NCI-H128 (cell line): ENCODE results near the gene HSD3B1.

ENCODE experiments used
- DNase-seq: peaks from one replicate; lab custom pipeline; 2025; ENCODE audit not compliant: unreplicated experiment; lab: John Stamatoyannopoulos, UW

HSD3B1 gene

DNA sequence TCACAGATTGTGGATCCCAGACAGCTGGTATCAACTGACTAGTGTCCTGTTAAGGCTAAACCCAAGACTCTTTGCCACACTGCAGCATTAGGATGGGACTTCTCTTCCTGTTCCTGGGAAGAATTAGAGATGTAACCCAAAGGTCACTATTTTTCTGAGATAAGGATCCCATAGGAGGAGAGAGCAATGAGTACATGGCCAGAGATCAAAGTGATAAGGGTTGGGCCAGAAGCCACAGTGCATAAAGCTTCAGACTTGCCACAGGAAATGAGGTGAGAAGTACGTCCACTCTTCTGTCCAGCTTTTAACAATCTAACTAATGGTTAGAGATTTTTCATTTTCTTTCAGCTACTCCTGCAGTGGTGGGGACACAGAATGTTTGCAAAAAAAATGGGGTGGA lies at the start of gene HSD3B1:
TSS of gene HSD3B1 (plus strand) at position 270 of the 400 bp plus-strand sequence. CDS start 267 bp downstream, outside the sequence.
- no peak for DNase-seq

DNA sequence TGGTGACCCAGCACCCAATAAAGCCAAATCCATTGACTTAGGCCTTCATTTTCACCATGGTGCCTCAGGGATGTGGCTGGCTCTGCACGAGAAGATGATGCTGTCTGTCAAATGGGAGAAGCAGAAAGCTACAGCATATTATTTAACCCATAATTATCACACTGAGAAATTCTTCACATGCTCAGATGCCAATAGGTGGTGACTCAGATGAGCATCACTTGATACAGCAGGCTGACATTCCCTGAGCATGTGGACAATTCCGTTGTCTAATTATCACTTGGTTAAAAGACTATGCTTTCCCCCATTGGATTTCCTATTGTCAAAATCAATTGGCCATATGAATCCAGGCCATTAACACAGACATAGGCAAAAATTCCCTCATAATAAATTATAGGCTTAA lies 44.0 kb upstream of the HSD3B1 start:
- DNase-seq = no peak

DNA sequence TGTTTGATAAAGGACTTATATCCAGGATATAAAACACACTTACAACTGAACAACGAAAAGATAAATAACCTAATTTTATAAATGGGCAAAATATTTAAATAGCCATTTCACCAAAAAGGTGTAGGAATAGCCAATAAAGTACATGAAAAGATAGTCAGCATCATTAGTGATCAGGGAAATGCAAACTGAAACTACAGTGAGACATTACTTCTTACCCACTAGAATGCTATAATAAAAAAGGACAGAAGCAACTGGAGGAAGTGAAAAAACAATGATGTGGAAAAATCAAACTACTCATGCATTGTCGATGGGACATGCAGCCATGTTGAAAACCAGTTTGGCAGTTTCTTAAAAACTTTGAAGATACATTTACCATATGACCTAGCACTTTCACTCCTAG lies 43.4 kb upstream of the HSD3B1 start:
- no peak for DNase-seq

DNA sequence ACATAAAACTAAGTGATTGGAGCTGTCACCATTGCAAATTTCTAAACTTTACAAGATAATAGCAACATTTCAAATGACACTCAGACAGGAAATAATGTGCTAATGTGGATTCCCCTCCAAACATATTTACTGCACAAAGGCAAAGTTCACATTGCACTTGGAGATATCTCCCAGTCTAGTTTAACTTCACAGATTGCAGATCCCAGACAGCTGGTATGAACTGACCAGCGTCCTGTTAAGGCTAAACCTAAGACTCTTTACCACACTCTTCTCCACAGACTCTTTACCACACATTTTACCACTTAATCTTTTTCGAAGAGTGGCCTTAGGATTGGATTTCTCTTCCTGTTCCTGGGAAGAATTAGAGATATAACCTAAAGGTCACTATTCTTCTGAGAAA lies 40.6 kb upstream of the HSD3B1 start:
- no peak for DNase-seq

DNA sequence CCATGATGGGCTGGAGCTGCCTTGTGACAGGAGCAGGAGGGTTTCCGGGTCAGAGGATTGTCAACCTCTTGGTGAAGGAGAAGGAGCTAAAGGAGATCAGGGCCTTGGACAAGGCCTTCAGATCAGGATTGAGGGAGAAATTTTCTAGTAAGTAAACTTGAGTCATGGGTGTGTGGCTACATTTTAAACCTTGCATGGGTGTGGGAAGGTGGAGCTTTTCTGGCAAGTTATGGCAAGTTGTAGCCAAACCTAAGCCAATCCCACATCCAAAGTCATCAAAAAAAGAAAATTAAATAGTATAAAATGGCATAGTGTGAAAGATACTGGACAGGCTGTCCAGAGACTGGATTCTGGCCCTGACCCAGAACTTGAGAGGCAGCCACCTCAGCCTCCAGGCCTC lies 39.8 kb upstream of the HSD3B1 start:
- DNase-seq = no peak

DNA sequence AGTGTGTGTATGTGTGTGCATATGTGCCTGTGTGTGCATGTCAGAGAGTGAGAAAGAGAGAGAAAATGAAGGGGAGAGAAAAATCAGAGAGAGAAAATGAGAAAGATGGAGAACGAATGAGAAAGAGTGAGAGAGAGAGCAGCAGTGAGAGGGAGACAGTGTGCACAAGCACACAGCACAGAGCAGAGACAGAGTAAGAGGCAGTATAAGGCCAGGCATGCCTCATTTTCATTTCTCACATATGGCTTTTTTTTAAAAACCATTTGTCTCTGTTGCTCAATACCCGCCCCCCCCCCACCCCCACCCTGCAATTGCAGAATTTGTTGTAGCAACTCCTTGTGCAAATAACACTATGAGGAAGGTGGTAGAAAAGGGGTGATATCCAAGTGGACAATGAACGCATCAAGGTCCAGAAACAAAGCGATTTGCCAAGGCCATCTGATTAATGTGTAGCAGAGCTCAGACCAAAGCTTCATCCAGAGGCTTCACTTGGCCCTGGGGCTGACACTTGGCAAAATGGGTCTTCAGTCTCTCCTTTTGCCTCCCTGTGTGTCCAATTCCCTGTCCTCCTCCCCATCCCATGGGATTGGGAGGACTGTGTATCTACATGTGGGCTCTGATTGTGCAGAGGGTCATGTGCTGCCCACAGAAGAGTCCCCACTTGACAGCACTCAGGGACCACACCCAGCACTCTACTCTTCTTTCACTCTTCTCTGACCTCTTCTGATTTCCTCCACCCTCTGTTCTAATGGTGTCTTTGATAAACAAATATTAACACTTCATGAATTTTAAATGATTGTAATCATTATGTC lies 38.9 kb upstream of the HSD3B1 start:
- no peak for DNase-seq

DNA sequence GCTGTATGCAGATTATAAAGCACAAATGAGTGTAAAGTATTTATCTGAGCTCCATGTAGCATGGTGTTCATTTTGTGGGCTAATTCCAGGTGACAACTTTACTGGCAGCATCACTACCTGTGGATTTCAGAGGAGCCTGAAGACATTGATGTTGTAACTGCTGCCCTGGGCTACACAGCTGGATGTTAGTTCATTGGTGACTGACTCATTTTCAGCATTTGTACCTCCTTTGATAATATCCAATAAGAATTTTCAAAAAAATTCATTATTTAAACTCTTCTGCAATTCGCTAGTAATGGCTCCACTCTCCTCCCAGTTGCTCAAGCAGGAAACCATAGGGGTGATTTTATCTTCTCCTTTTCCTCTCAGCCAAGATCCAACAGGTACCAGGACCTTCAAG lies 37.3 kb upstream of the HSD3B1 start:
- no peak for DNase-seq

DNA sequence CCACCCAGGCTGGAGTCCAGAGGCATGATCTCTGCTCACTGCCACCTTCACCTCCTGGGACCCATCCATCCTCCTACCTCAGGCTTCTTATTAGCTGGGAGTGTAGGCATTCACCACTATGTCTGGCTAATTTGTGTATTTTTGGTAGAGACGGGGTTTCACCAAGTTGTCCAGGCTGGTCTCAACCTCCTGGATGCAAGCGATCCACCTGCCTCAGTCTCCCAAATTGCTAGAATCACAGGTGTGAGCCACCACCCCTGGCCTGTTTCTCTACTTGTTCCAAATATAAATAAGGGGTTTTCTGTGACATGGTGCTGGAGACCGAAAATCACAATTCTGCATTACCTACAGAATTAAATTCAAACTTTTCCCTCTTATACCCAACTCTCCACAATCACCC lies 36.6 kb upstream of the HSD3B1 start:
- no peak for DNase-seq

DNA sequence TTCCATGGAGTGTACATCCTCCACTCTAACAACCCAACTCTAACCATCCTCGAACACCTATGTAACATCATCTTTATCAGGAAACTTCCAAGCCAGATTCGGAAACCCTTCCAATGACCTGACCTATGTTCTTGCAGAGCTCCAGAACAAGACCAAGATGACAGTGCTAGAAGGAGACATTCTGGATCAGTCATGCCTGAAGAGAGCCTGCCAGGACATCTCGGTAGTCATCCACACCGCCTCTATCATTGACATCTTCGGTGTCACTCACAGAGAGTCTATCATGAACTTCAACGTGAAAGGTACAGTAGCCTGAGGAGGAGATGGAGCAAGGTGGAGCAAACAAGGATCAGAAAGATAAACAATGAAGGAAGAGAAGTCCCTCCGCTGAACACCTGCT lies 36.1 kb upstream of the HSD3B1 start:
- DNase-seq = no peak

DNA sequence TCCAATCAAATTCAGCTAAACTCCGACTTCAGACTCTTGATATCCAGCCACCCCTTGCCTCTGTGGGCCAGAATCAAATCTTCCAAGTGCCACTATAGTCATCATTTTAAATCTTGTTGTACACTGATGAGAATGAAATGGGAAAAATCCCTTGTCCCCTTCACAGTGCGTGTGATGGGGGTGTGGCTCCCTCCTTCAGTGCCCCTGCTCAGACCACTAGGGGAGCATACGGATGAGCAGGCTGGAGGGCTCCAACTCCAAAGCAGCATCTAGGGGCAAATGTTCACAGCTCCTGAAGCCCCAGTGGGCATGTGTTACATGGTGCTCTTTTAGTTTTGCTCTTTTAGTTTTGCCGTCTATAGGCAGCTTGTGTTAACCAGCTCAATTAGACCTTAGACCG lies 35.4 kb upstream of the HSD3B1 start:
- no peak for DNase-seq

DNA sequence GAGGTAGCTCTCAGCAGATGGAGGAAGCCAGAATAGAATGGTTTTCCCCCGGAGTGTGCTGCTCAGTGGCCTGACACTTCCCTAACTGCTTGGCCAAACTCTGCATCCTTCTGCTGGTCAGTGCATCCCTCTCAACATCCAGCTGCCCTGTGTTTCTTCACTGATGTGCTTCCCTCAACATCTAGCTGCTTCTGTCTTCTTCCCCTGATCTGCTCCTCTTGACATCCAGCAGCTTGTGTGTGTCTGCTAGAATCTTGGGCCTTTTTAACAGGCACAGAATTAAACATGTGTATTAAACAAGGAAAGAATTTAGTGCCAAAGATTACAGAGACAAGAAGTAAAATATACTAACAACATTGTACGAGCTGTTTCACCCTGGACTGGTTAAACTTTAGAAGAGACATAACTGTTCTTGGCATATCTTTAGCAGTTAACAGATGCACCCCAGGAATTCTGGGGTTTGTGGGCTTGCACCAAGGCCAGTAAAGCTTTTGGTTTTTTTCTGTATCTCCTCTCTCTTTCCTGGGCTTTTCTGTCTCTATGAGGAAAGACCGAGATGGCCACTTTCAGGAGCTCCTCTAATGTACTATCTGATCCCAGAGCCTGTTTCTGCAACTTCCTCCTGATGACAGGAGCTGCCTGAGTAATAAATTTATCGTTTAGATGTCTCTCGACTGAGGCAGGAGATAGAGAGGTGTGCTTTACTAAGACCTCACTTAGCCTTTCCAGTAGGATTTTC lies 34.8 kb upstream of the HSD3B1 start:
- DNase-seq = no peak

DNA sequence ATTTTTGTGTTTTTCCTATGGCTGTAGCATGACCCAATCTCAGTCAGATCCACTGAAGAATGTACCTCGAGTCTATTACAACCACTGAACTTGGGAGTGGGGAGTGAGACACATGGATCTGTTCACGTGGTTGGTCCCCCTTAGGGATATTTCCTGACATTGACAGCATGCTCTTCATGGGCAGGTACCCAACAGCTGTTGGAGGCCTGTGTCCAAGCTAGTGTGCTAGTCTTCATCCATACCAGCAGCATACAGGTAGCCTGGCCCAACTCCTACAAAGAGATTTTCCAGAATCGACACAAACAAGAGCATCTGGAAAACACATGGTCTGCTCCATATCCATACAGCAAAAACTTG lies 34.2 kb upstream of the HSD3B1 start:
- DNase-seq = no peak

DNA sequence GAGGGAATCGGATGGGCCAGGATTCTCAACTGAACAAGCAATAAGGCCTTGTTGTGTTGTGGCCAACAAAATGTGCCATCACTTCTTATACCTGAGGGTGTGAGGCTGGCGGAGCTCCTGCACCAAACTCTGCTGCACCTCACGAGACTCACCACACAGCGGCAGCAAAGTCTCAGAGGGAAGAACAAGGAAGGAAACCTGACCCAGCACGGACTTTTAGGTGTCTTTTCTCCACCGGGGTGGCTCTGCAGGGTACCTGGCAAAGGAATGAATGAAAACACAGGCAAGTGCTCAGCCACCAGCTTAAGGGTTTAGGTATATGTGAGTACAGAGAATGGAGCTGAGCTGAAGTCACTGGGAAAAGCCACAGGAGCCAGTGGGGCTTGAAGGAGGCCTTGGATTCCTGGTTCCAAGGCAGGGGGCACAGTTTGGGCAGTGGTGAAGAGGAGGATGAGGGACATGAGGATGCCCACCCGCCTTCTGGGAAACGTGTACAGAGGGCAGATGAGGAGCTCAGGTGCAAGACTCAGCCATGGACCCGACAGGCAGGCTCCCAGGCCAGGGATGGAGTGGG lies 31.1 kb upstream of the HSD3B1 start:
- no peak for DNase-seq

DNA sequence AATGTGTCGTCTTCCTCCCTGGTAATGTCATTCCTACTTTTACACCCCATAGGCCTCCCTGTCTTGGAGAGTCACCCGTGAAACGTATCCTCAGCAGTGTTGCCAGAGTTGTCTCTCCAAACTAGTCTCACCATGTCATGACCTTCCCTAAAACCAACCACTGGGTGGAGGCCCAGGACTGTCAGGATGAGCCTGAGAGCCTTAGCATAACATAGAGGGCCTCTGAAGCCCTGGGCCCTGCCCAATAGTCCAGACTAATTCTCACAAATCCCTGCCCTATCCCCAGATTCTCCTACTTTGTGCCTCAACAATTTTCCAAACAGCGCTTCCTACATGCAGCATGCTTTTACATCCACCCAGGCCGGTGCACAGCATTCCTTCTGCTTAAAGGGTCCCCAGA lies 29.3 kb upstream of the HSD3B1 start:
- DNase-seq = no peak

DNA sequence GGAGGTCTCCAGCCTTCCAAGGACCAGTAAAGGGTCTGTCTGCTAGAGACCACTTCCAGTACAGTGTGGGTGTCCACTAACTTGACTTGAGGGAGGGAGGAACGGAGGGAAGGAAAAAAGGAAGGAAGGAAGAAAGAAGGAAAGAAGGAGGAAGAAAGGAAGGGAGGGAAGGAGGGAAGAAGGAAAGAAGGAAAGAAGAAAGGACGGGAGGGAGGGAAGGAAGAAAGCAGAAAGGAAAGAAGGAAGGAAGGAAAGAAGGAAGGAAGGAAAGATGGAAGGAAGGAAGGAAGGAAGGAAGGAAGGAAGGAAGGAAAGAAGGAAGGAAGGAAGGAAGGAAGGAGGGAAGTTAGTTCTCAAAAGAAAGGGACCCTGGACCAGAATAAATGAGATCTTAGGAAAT lies 26.8 kb upstream of the HSD3B1 start:
- no peak for DNase-seq

DNA sequence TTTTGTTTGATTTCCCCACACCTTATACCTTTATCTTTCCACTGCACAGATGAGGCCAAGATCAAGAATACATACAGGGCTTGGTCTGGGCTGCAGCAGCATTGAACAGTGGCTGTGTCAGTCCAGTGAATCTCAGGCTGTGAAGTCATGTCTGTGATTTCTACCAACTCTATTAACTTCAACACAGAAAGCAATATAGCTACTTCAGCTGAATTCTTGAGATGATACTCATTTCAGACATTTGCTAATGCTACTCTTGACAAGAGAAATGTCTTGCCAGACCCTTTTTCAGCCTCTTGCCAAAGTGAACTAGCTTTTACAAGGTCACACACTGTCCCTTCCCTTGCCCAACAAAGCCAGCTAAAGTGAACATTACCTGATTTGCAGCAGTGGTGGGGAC lies 25.1 kb upstream of the HSD3B1 start:
- no peak for DNase-seq

DNA sequence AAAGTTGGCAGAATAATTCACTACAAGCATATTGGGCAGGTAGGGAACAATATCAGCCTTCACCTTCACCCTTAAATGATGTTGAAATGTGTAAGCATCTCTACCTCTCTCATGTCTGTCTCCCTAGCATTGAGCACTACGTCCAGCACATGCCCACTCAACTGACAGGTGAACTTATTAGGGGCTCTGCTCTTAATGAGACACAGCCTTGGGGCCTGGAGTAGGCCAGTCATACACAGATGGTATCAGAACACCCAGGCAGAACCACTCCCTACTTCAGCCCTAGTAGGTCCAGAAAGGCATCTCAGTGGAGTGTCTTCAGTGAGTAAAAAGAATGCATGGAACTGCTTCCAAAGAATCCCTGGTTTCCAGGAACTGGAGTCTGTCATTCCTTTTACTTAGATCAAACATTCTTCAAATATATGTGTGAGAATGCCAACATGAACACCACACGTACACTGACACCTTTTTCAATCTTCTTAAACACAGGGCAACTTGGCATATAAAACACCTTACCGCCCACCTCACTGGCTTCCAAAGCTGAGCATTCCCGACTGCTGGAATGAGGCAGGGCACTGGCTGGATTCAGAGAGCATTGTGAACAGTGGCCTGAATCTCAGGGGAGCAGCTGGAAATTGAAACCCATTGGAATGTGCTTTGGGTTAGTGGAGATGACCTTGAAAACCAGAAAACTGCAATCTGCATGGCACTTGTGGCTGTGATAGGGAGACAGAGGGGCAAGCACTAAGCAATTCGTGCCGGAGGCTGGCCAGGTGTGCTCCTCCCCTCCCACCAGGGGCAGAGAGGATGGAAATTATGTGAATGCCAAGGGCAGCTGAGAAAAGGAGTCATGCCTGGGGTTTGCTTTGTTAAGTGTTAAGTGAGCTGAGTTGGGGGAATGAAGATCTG lies 24.2 kb upstream of the HSD3B1 start:
- no peak for DNase-seq

DNA sequence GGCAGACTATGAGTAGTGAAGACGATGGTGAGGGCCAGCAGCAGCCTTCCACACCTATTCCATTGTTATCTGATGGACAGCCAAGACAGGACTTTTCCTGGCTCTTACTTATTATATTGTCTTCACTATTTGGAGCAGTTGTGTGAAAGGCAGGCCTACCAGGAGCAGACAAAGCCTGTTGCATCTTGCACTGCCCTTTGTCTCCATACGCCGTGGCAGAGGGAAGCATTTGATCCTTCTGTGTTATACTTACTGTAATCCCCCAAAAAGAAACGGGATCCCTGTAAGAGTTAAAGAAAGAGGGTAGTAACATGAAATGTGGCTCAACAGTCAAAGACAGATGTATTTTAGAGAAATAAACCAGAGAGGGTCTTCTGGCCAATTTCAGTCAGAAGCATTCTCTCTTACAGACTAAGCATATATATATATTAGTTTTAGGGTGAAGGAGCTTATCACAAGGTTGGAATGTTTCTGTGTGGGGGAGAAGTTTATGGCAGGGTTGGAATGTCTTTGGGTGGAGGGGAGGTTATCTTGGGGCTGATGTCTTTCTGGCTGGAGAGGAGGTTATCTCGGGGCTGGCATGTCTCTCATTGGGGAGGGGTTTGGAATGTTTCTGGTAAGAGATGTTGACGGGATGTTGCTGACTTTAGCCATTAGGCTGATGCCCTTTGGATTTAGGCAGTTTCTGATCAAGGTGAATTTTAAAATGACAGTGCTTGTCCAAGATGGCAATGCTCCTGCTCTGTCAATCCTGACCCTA lies 23.4 kb upstream of the HSD3B1 start:
- no peak for DNase-seq

DNA sequence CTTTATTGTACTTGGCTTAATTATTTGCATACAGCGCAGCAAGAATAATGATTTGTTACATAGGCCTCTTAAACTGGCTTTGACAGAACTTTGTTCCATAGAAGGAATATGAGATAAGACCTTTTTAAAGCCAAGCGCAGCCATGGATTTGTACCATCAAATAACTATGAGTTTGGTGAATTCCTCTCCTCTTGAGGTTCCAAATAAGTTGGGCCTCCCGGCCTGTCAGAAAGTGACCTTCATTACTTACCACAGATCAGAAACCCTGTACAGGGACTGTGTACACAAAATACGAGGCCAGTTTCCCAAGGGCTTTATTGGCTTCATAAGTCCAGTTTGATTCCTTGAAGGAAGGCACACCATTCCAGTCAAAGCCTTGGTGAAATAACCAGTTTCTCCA lies 21.8 kb upstream of the HSD3B1 start:
- DNase-seq = no peak

DNA sequence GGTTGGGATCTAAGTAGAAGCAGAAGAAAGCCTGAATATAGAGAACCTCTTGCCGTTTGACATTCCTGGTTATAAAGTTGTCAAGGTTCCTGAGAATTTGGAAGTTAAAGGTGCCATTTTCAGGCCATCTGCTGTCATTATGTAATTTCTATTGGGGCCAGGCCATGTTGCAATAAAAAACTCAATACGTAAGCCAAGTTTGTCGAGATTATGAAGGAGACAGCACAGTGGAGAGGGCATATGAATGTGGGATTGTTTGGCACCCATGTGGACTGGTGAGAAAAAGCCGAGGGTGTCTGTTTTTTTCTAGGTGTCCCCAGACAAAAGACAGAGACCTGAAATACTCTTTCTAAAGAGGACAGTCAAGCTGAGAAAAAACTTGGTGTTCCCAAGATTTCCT lies 18.8 kb upstream of the HSD3B1 start:
- DNase-seq = no peak

DNA sequence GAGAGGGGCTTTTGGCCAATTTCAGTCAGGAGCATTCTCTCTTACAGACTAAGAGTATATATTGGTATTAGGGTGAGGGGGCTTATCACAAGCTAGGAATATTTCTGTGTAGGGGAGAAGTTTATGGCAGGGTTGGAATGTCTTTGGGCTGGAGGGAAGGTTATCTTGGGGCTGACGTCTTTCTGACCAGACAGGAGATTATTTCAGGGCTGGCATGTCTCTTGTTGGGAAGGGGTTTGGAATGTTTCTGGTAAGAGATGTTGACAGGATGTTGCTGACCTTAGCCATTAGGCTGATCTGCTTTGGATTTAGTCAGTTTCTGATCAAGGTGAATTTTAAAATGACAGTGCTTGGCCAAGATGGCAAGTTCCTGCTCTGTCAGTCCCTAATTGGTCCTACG lies 17.8 kb upstream of the HSD3B1 start:
- DNase-seq = no peak
